Iris pigment epithelial cell (primary cell): Measurements from ENCODE around the gene C16orf78.
A peak's percentile ranks its signal among the peaks of the same experiment; 100 is the strongest.
"Not testable (repeated sequence)": the region's sequence is repeated elsewhere in the genome, so short reads cannot be mapped to it uniquely, and the experiment has no call there.

Source experiments
- DNase-seq: peaks from one replicate; pipeline ENCODE4 v3.0.0-alpha.2; 2011; ENCODE audit warnings: low read depth

C16orf78 gene

DNA sequence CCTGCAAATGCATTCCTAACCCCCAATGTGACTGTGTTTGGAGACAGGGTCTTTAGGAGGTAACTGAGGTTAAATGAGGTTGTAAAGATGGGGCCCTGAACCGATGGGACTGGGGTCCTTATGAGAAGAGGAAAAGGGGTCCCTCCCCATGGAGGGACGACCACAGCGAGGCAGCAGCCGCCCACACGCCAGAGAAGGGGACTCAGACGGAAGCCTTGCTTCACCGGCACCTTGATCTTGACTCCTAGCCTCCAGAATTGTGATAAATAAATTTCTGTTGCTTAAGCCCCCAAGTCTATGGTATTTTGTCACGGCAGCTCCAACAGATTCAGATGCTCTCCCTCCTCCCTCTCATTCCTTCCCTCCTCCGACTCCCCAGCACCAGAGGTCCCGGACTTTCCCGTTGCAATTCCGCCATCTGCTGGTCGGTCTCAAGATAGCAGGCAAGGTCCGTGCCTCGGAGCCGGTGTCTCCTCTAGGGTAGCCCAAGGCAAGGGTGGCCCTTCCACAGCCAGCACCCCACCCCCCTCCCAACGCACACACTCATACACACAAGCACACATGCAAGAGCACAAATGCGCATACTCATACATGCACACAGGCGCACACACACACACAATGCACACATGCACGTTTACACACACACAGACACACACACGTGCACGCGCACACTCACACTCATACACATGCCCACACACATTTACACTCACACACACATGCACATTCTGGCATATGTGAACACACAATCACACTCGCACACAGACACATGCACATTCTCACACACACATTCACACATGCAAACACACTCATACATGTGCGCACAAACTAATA lies 23.1 kb upstream of the C16orf78 start:
- peak; percentile 41 for DNase-seq

GRCh38 chr16:49351096-49351487 lies 22.5 kb upstream of the C16orf78 start:
- no peak for DNase-seq

GRCh38 chr16:49352892-49353291 lies 20.7 kb upstream of the C16orf78 start:
- peak; percentile 6 for DNase-seq

GRCh38 chr16:49353680-49354079 lies 19.9 kb upstream of the C16orf78 start:
- DNase-seq = no peak

DNA sequence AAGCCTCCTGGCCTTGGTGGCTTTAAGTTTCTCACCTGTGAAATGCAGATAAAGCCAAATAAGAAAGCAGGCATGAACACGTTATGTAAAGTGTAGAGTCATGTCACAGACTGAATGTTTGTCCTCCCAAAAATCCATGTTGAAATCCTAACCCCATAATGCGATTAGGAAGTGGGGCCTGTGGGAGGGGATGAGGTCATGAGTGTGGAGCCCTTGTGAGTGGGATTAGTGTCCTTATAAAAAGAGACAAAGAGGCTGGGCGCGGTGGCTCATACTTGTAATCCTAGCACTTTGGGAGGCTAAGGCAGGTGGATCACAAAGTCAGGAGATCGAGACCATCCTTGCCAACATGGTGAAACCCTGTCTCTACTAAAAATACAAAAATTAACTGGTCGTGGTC lies 19.5 kb upstream of the C16orf78 start:
- DNase-seq = no peak

DNA sequence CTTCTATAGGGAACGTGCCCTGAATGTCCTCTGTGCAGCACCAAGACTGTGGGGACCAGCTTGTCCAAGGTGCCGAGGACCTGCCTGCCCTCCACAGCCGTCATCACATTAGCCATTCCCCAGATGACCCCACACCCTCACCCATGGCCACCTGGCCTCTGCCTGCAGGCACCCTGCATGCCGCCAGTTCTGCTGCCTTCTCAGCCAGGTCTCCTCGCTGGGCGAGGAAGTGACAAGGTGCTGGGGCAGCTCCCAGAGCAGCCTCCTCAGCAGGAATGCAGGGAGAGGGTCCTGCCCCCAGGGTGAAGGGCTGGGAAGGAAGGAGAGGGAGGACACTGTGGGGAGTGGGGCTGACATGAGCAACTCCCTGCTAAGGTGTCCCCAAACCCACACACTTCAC lies 18.6 kb upstream of the C16orf78 start:
- DNase-seq = no peak

DNA sequence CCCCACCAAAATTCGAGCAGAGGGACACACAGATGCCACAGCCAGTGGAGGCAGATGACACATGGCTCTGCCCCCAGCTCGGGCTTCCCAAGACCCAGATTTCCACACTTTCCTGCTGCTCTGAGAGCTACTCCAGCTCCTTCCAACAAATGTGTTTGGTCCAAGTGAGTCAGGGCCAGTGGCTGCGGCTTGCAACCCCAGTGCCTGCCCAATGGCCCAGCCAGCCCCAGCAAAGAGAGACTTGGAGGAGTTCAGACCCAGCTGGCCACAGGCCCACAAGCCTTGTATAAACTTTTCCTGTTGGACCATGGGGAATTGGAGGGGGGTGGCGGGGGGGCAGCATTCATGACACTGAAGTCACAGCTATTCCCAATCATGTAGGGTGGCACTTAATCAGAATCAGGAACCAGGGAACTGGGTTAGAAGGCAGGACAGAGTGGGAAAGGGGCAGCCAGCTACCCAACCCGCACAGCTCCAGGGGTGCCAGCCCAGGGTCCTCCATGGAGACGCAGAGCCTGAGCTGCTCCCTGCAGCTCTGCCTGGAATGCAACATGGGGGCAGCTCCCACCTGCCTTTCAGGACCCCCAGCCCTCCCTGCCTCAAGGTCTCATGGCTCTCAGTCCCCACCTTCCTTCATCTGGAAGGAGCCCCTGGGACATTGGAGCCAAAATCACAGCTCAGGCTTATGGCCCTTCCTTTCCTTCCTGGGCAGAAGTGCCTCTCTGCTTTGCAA lies 17.5 kb upstream of the C16orf78 start:
- DNase-seq = no peak

- DNase-seq = no peak
Observed at GRCh38 chr16:49356728-49357488, 16.7 kb upstream of the C16orf78 start.

GRCh38 chr16:49359591-49359990 lies 14.0 kb upstream of the C16orf78 start:
- DNase-seq = no peak

DNA sequence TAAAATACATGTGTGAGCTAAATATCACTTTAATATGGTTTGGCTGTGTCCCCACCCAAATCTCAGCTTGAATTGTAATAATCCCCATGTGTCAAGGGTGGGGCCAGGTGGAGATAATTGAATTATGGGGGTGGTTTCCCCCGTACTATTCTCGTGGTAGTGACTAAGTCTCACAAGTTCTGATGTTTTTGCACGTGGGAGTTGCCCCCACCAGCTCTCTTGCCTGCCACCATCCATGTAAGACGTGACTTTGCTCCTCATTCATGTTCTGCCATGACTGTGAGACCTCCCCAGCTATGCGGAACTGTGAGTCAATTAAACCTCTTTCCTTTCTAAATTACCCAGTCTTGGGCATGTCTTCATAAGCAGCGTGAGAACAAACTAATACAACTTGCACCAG lies 11.9 kb upstream of the C16orf78 start:
- DNase-seq = not testable (repeated sequence)

- DNase-seq = no peak
Observed at GRCh38 chr16:49362230-49362629, 11.4 kb upstream of the C16orf78 start.

GRCh38 chr16:49365711-49366509 lies 7.7 kb upstream of the C16orf78 start:
- no peak for DNase-seq

DNA sequence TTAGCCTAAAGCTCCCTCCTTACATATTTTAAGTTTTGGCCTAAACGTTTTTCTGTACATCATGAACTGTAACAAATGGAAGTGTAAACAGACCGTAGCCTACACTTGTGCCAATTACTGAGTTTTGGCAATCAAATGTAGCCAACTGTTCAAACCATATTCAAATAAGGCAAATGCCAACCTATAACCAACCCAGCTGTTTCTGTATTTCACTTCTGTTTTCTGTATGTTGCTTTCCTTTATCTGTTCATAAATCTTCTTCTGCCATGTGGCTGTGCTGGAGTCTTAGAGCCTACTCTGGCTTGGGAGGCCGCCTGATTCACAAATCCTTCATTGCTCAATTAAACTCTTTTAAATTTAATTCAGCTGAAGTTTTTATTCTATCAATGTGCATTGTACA lies 6.9 kb upstream of the C16orf78 start:
- no peak for DNase-seq

GRCh38 chr16:49369651-49370611 lies 3.7 kb upstream of the C16orf78 start:
- no peak for DNase-seq

DNA sequence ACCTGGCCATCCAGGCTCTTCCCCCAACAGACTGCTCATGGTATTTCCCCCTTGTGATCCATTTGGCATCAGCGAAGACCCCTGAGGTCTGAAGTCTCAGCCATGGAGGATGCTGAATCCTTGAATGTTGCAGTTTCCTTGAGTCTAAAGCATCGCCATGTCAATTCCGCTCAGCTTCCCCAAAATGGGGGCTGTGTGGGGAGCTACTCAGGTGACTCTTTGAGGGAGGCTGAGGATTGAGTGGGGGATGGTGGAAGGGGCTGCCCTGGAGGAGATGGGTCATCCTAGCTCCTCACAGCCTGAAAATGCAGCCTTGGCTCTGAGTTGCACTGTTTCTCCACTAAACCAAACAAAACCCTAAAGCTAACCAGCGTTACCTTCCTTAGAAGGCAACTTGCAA lies 2.6 kb downstream of the C16orf78 start:
- no peak for DNase-seq

DNA sequence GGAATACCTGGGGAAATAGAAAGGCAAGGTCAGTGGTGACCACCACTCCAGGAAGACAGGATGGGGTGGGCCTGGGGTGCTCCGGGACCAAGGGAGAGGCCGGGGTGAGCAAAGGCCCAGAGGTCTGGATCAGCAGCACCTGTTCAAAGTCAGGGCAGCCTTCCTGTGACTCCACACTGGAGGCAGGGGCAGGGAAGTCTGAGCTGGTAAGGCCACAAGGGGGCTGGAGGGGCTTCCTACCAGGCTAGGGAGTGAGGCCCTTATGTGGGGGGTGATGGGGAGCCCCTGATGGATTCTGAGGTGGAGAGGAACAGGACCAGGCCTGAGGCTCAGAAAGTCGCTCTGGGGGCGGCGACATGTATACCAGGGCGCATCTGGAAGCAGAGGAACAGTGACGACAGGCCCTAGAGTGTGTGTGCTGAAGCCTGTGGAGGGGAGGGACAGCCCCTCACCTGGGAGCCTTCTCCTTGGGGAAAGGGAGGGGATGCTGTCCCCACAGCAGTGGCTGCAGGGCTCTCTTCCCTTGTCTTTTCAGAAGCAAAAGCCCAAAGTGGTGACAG lies 3.7 kb downstream of the C16orf78 start:
- DNase-seq = no peak

GRCh38 chr16:49378238-49378637 lies 4.6 kb downstream of the C16orf78 start:
- DNase-seq = no peak

GRCh38 chr16:49378816-49379215 lies 5.2 kb downstream of the C16orf78 start:
- DNase-seq = no peak

DNA sequence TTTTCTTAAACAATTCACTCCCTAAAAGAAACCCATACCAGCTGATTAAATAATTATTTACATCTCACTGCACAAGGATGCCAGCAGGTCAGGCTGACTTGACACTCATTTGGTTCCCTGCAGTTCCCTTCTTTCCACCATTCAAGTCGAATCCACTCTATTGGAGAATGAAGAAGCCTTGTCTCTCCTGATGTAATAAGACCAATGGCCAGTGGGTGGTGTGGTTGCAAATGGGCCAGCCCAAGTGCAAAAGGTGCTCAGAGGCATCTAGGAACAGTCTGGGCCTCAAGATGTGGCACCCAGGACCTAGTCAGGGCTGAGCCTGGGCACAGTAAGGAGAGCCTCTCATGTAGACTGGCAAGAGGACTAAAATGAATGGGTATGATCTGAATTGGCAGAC lies 9.3 kb downstream of the C16orf78 start:
- no peak for DNase-seq

DNA sequence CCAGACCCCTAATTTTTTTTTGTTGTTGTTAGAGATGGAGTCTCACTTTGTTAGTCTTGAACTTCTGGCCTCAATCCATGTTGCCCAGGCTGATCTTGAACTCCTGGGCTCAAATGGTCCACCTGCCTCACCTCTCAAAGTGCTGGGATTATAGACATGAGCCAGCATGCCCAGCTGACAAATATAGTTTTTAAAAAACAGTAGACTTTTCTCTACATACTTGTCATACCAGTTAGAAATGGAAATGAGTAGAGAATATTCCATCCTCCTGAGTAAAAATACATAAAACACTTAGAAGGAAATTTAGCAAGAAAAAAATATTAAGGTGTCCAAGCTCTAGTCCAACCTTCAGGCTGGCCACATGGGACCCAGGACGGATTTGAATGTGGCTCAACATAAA lies 21.4 kb downstream of the C16orf78 start:
- no peak for DNase-seq
